ENCODE measurements around the gene PIP5K1C. TPM values are rescaled to one million over a fixed set of nuclear protein-coding genes. Genes with fewer than 3 reads are reported as not detected.
"Not testable (repeated sequence)": the region's sequence is repeated elsewhere in the genome, so short reads cannot be mapped to it uniquely, and the experiment has no call there.

PIP5K1C gene
- total RNA-seq, 1 donor from 2014 or later, result 11.7 TPM

GRCh38 chr19:3590991-3591659, 109.1 kb downstream of the PIP5K1C start:
- DNase-seq (ENCODE audit: low read depth), result no peak
- H3K4me3 ChIP-seq (ENCODE audit: low read depth, low read length), result no peak overlapping the region
- no peak for TF ChIP-seq CTCF (conservative IDR thresholded peaks at IDR 0.05; ENCODE audit: low read depth, low read length)

- H3K4me3 ChIP-seq (ENCODE audit: low read depth, low read length), result no peak overlapping the region
- no peak for DNase-seq (ENCODE audit: low read depth)
- TF ChIP-seq CTCF (conservative IDR thresholded peaks at IDR 0.05; ENCODE audit: low read depth, low read length), result no peak
Measured at GRCh38 chr19:3589949-3590348, 110.3 kb downstream of the PIP5K1C start.

- TF ChIP-seq CTCF (conservative IDR thresholded peaks at IDR 0.05; ENCODE audit: low read depth, low read length), result no peak
- H3K4me3 ChIP-seq (ENCODE audit: low read depth, low read length), result no peak overlapping the region
- DNase-seq (ENCODE audit: low read depth), result no peak
Measured at GRCh38 chr19:3589439-3589838, 110.8 kb downstream of the PIP5K1C start.

- TF ChIP-seq CTCF (conservative IDR thresholded peaks at IDR 0.05; ENCODE audit: low read depth, low read length), result no peak
- DNase-seq (ENCODE audit: low read depth), result no peak
- no peak overlapping the region for H3K4me3 ChIP-seq (ENCODE audit: low read depth, low read length)
Measured at GRCh38 chr19:3586707-3587346, 113.4 kb downstream of the PIP5K1C start.

GRCh38 chr19:3586127-3586626, 114.1 kb downstream of the PIP5K1C start:
- TF ChIP-seq CTCF (conservative IDR thresholded peaks at IDR 0.05; ENCODE audit: low read depth, low read length), result peak; percentile 57
- no peak overlapping the region for H3K4me3 ChIP-seq (ENCODE audit: low read depth, low read length)
- DNase-seq (ENCODE audit: low read depth), result no peak

GRCh38 chr19:3585301-3586126, 114.8 kb downstream of the PIP5K1C start, which contains the start of gene GIPC3:
Gene GIPC3 (plus strand): TSS chr19:3585478. CDS start chr19:3585598, 120 bp downstream.
- DNase-seq (ENCODE audit: low read depth), result no peak
- TF ChIP-seq CTCF (conservative IDR thresholded peaks at IDR 0.05; ENCODE audit: low read depth, low read length), result no peak
- H3K4me3 ChIP-seq (ENCODE audit: low read depth, low read length), result no peak within 1 kb of the TSS

- not testable (repeated sequence) for DNase-seq (ENCODE audit: low read depth); H3K4me3 ChIP-seq (ENCODE audit: low read depth, low read length)
Measured at GRCh38 chr19:3584036-3584802, 116.0 kb downstream of the PIP5K1C start.

- H3K4me3 ChIP-seq (ENCODE audit: low read depth, low read length); DNase-seq (ENCODE audit: low read depth): not testable (repeated sequence)
Measured at GRCh38 chr19:3581792-3582191, 118.5 kb downstream of the PIP5K1C start.

All from epithelial cell of proximal tubule (primary cell).